C4-2B (cell line): ENCODE results near the gene ABHD12B.

Source experiments
- ZFX ChIP-seq: fragments of 450-650 bp; IDR thresholded peaks from 2 replicates; pipeline ENCODE4 v1.6.1; 2017
- TF ChIP-seq, protein P1 (sequence below): fragments of 450-650 bp; conservative IDR thresholded peaks from 2 replicates; pipeline ENCODE4 v1.5.1; 2017; ENCODE audit warnings: mild to moderate bottlenecking

- TF ChIP-seq, protein P1, sequence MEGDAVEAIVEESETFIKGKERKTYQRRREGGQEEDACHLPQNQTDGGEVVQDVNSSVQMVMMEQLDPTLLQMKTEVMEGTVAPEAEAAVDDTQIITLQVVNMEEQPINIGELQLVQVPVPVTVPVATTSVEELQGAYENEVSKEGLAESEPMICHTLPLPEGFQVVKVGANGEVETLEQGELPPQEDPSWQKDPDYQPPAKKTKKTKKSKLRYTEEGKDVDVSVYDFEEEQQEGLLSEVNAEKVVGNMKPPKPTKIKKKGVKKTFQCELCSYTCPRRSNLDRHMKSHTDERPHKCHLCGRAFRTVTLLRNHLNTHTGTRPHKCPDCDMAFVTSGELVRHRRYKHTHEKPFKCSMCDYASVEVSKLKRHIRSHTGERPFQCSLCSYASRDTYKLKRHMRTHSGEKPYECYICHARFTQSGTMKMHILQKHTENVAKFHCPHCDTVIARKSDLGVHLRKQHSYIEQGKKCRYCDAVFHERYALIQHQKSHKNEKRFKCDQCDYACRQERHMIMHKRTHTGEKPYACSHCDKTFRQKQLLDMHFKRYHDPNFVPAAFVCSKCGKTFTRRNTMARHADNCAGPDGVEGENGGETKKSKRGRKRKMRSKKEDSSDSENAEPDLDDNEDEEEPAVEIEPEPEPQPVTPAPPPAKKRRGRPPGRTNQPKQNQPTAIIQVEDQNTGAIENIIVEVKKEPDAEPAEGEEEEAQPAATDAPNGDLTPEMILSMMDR: no peak
- TF ChIP-seq ZFX: no peak
Observed at GRCh38 chr14:50837271-50837670, 34.6 kb upstream of the ABHD12B start.
